IMR-90 (cell line): ENCODE results near the gene METTL8. TPM values are rescaled to one million over a fixed set of nuclear protein-coding genes. Genes with fewer than 3 reads are reported as not detected.

Experiments used
- ATAC-seq: fragments of 200-7000 bp; cut with Tn5 transposase; 2 replicates; pipeline ENCODE4 v1.9.1; 2020; ENCODE audit warnings: low read depth, mild to moderate bottlenecking, moderate library complexity
- BruUV-seq: library from RNA; stranded (reverse); fragments of 400-500 nt; replicated peaks from 2 replicates; lab custom pipeline; 2021; lab: Mats Ljungman, UMichigan
- CTCF ChIA-PET: fragments of 300-600 bp; formaldehyde crosslinking; extraction: SDS; loops from one replicate; lab custom pipeline; 2021; ENCODE audit warnings: antibody characterized with exemption; lab: Yijun Ruan, JAX
- POLR2A ChIA-PET: fragments of 300-600 bp; sonication (Branson Sonifier 250); formaldehyde crosslinking; loops from one replicate; lab custom pipeline; 2022; ENCODE audit warnings: antibody characterized with exemption; ENCODE audit not compliant: unreplicated experiment; lab: Charles Lee
- DNase-seq: peaks from one replicate; pipeline ENCODE4 v3.0.0; 2013
- H2AFZ ChIP-seq: replicated peaks from 2 replicates; pipeline ENCODE3; 2013; ENCODE audit warnings: low read length, mild to moderate bottlenecking; ENCODE audit not compliant: poor library complexity
- H2AK5ac ChIP-seq: 2 replicates; pipeline ENCODE4 v1.6.1; 2013; ENCODE audit warnings: low read depth, low read length, inconsistent platforms
- H2AK9ac ChIP-seq: replicated peaks from 2 replicates; pipeline ENCODE3; 2013; ENCODE audit warnings: mild to moderate bottlenecking, low read depth, low read length, moderate library complexity; ENCODE audit not compliant: poor library complexity
- H2BK120ac ChIP-seq: 2 replicates; pipeline ENCODE4 v1.6.1; 2013; ENCODE audit warnings: low read depth, low read length, inconsistent platforms
- H2BK15ac ChIP-seq: 3 replicates; pipeline ENCODE4 v1.6.1; 2013; ENCODE audit warnings: low read depth, low read length, inconsistent platforms
- H2BK20ac ChIP-seq: 2 replicates; pipeline ENCODE4 v1.6.1; 2013; ENCODE audit warnings: low read depth, mild to moderate bottlenecking, inconsistent platforms, low read length, moderate library complexity
- H2BK5ac ChIP-seq: 2 replicates; pipeline ENCODE4 v1.6.1; 2013; ENCODE audit warnings: mild to moderate bottlenecking, low read depth, low read length, inconsistent platforms; ENCODE audit not compliant: poor library complexity, severe bottlenecking
- H3K14ac ChIP-seq: replicated peaks from 2 replicates; pipeline ENCODE4 v1.6.1; 2013; ENCODE audit warnings: low read depth, low read length, inconsistent platforms
- H3K18ac ChIP-seq: 2 replicates; pipeline ENCODE4 v1.6.1; 2013; ENCODE audit warnings: low read depth, low read length, control low read depth
- H3K23ac ChIP-seq: 2 replicates; pipeline ENCODE4 v1.6.1; 2013; ENCODE audit warnings: low read depth, low read length, inconsistent platforms
- H3K27ac ChIP-seq: 2 replicates; pipeline ENCODE4 v1.5.1; 2013; ENCODE audit warnings: mild to moderate bottlenecking, control low read depth, low read length; ENCODE audit not compliant: insufficient read depth
- H3K27me3 ChIP-seq: 2 replicates; pipeline ENCODE4 v1.6.1; 2013; ENCODE audit warnings: low read length; ENCODE audit not compliant: control insufficient read depth, insufficient read depth
- H3K36me3 ChIP-seq: 2 replicates; pipeline ENCODE4 v1.6.1; 2013; ENCODE audit warnings: low read length, mixed read lengths; ENCODE audit not compliant: control insufficient read depth, insufficient read depth
- H3K4ac ChIP-seq: 2 replicates; pipeline ENCODE4 v1.6.1; 2013; ENCODE audit warnings: low read depth, low read length, inconsistent platforms
- H3K4me1 ChIP-seq: 2 replicates; pipeline ENCODE4 v1.6.1; 2013; ENCODE audit warnings: low read length, mixed read lengths; ENCODE audit not compliant: control insufficient read depth, insufficient read depth
- H3K4me2 ChIP-seq: 2 replicates; pipeline ENCODE4 v1.6.1; 2013; ENCODE audit warnings: low read depth, mild to moderate bottlenecking, control low read depth, low read length, moderate library complexity
- H3K4me3 ChIP-seq: 2 replicates; pipeline ENCODE4 v1.5.1; 2013; ENCODE audit warnings: low read depth, mild to moderate bottlenecking, control low read depth, low read length, moderate library complexity; ENCODE audit not compliant: insufficient read depth
- H3K56ac ChIP-seq: 2 replicates; pipeline ENCODE4 v1.6.1; 2013; ENCODE audit warnings: low read length, inconsistent platforms; ENCODE audit not compliant: insufficient read depth; ENCODE audit errors: extremely low read depth
- H3K79me1 ChIP-seq, 2 experiments: 2 replicates each; pipeline ENCODE4 v1.6.1; 2013; ENCODE audit warnings: low read length in 2 of 2, inconsistent platforms in 1 of 2, low read depth in 1 of 2
- H3K9ac ChIP-seq: 2 replicates; pipeline ENCODE4 v1.6.1; 2013; ENCODE audit warnings: low read depth, low read length, control low read depth
- H3K9me1 ChIP-seq: 2 replicates; pipeline ENCODE4 v1.6.1; 2013; ENCODE audit warnings: low read length, inconsistent platforms; ENCODE audit not compliant: insufficient read depth
- H3K9me3 ChIP-seq: 2 replicates; pipeline ENCODE4 v1.6.1; 2013; ENCODE audit warnings: low read length; ENCODE audit not compliant: control insufficient read depth, insufficient read depth
- H4K20me1 ChIP-seq: 2 replicates; pipeline ENCODE4 v1.6.1; 2013; ENCODE audit warnings: low read length, inconsistent platforms; ENCODE audit not compliant: insufficient read depth
- H4K5ac ChIP-seq: 2 replicates; pipeline ENCODE4 v1.6.1; 2013; ENCODE audit warnings: mild to moderate bottlenecking, low read depth, low read length, control low read depth
- H4K8ac ChIP-seq, 2 experiments: 2 replicates each; pipeline ENCODE4 v1.6.1; 2013; ENCODE audit warnings: low read depth in 2 of 2, low read length in 2 of 2, control low read depth in 1 of 2, inconsistent platforms in 1 of 2
- H4K91ac ChIP-seq: 2 replicates; pipeline ENCODE4 v1.6.1; 2013; ENCODE audit warnings: low read depth, low read length, inconsistent platforms; ENCODE audit not compliant: insufficient read depth
- CEBPB ChIP-seq: IDR thresholded peaks from 2 replicates; pipeline ENCODE4 v1.6.1; 2012; ENCODE audit warnings: low read depth, low read length, improper control_type of control experiment
- CHD1 ChIP-seq: IDR thresholded peaks from 2 replicates; pipeline ENCODE4 v1.6.1; 2012; ENCODE audit warnings: low read depth, low read length, improper control_type of control experiment
- CTCF ChIP-seq: conservative IDR thresholded peaks from 2 replicates; pipeline ENCODE4 v1.5.1; 2012; ENCODE audit warnings: mild to moderate bottlenecking, low read depth, low read length, improper control_type of control experiment
- MAZ ChIP-seq: IDR thresholded peaks from 2 replicates; pipeline ENCODE4 v1.6.1; 2012; ENCODE audit warnings: low read depth, mild to moderate bottlenecking, low read length, improper control_type of control experiment, moderate library complexity, borderline replicate concordance
- POLR2A ChIP-seq: IDR thresholded peaks from 2 replicates; pipeline ENCODE4 v1.6.1; 2012; ENCODE audit warnings: mild to moderate bottlenecking, low read depth, low read length
- RAD21 ChIP-seq: IDR thresholded peaks from 2 replicates; pipeline ENCODE4 v1.6.1; 2012; ENCODE audit warnings: low read length, improper control_type of control experiment
- RFX5 ChIP-seq: IDR thresholded peaks from 2 replicates; pipeline ENCODE4 v1.8.0; 2012; ENCODE audit warnings: low read depth, mild to moderate bottlenecking, low read length, moderate library complexity
- USF2 ChIP-seq: fragments of 150-350 bp; IDR thresholded peaks from 2 replicates; pipeline ENCODE4 v1.6.1; 2017; ENCODE audit warnings: mild to moderate bottlenecking, antibody characterized with exemption, low read length, low read depth
- dilution Hi-C: fragments of 300-500 bp; cut with HindIII; formaldehyde crosslinking; loops from one replicate; pipeline ENCODE4 v1.14.3; 2018; ENCODE audit warnings: low sequenced_read_pairs; ENCODE audit not compliant: unreplicated experiment
- in situ Hi-C: fragments of 300-500 bp; cut with MboI; formaldehyde crosslinking; loops from 3 replicates; pipeline ENCODE4 v1.14.3; 2019; ENCODE audit warnings: low sequenced_read_pairs, inconsistent platforms, mixed read lengths
- intact Hi-C: fragments of 100-400 bp; cut with micrococcal nuclease; formaldehyde crosslinking; loops from 2 replicates; pipeline ENCODE4 v1.10.0; 2022
- polyA plus RNA-seq, 3 experiments: library from polyadenylated mRNA; depleted of rRNA; stranded (reverse); fragments of >200 nt; gene quantifications; 2 replicates each; pipeline ENCODE4 v1.2.3, GENCODE V29; 2012; ENCODE audit warnings: low replicate concordance in 1 of 3
- total RNA-seq: library from RNA; depleted of rRNA; stranded (reverse); fragments of >200 nt; gene quantifications from 2 replicates; pipeline ENCODE4 v1.2.3, GENCODE V29; 2012

The METTL8 gene
- total and polyA plus RNA-seq, 2 of the 4 experiments (the other 2 are of a cell fraction) = 6.9 to 10.6 TPM

GRCh38 chr2:171399292-171399691 is 34.5 kb downstream of the METTL8 start:
- Histone ChIP-seq H3K4ac (no peak overlapping the region), H4K5ac (no peak overlapping the region), H2AFZ (no peak overlapping the region), H3K56ac (no peak overlapping the region), H3K18ac (no peak overlapping the region), H2BK15ac (no peak overlapping the region), H3K36me3 (no peaks in the 10 kb centered on the region), H4K8ac (no peak overlapping the region), H3K23ac (no peak overlapping the region), H2BK5ac (no peak overlapping the region), H3K27ac (no peak overlapping the region), H3K4me3 (no peak overlapping the region), H3K14ac (no peak overlapping the region), H3K9me3 (no peaks in the 10 kb centered on the region), H4K20me1 (no peaks in the 10 kb centered on the region), H3K4me2 (no peak overlapping the region), H3K27me3 (no peaks in the 10 kb centered on the region), H4K91ac (no peak overlapping the region), H2BK120ac (no peak overlapping the region), H3K9ac (no peak overlapping the region), H2BK20ac (no peak overlapping the region), H3K9me1 (peaks cover 3% of the 10 kb centered on the region), H3K79me1 (peaks cover 9 to 16% of the 10 kb centered on the region in 2 experiments; a peak in 2 of 4 replicates), H2AK9ac (no peak overlapping the region), H2AK5ac (no peak overlapping the region), H3K4me1 (peaks cover 2% of the 10 kb centered on the region; the same call in 1 of the 2 replicates)
- ATAC-seq = no peak
- ChIA-PET CTCF (interaction anchor here (1.1 to 1.3 kb wide), 3 partner anchors 10 to 17 kb away, joined by 4 to 6 read pairs (median 4); no protein-coding TSS in a partner anchor), POLR2A (no interaction called here)
- no peak for DNase-seq
- dilution Hi-C loops = no loop called here
- TF ChIP-seq POLR2A (no peak), RAD21 (no peak), CHD1 (no peak), CEBPB (no peak), CTCF (no peak), USF2 (no peak), MAZ (no peak), RFX5 (no peak)
- in situ Hi-C loops = no loop called here
- intact Hi-C loops = no loop called here
- no TSS peak for BruUV-seq
